Esophagus (tissue), 2 donors: ENCODE data around the gene RER1. TPM values are rescaled to one million over a fixed set of nuclear protein-coding genes. Genes with fewer than 3 reads are reported as not detected.

Experiments
- H3K27ac ChIP-seq, 2 donors: one replicate each; pipeline ENCODE4 v1.5.1; 2013; ENCODE audit warnings: low read depth in 2 of 2, mild to moderate bottlenecking in 2 of 2, inconsistent platforms in 1 of 2, low read length in 1 of 2, moderate library complexity in 1 of 2
- H3K27me3 ChIP-seq, 2 donors: one replicate each; pipeline ENCODE4 v1.6.1; 2013; ENCODE audit warnings: low read length in 2 of 2, control low read depth in 1 of 2, mild to moderate bottlenecking in 1 of 2; ENCODE audit not compliant: insufficient read depth in 2 of 2, control insufficient read depth in 1 of 2
- H3K36me3 ChIP-seq, 2 donors: one replicate each; pipeline ENCODE4 v1.6.1; 2013; ENCODE audit warnings: low read length in 1 of 2; ENCODE audit not compliant: control insufficient read depth in 2 of 2, insufficient read depth in 2 of 2
- H3K4me1 ChIP-seq, 2 donors: one replicate each; pipeline ENCODE4 v1.6.1; 2013; ENCODE audit warnings: low read length in 1 of 2; ENCODE audit not compliant: control insufficient read depth in 2 of 2, insufficient read depth in 2 of 2
- H3K4me3 ChIP-seq, 2 donors: one replicate each; pipeline ENCODE4 v1.5.1; 2013; ENCODE audit warnings: low read length in 2 of 2, mild to moderate bottlenecking in 2 of 2, low read depth in 1 of 2, moderate library complexity in 1 of 2
- H3K9me3 ChIP-seq, 2 donors: one replicate each; pipeline ENCODE4 v1.6.1; 2013; ENCODE audit warnings: mild to moderate bottlenecking in 2 of 2, low read depth in 1 of 2, low read length in 1 of 2, moderate library complexity in 1 of 2; ENCODE audit not compliant: control insufficient read depth in 2 of 2, insufficient read depth in 1 of 2
- WGBS, 2 donors: extraction: QIAGEN DNeasy Blood & Tissue Kit; methylation state at CpG; one replicate each; pipeline ENCODE4 v1.1.7; 2013; 5-methylcytosine and 5-hydroxymethylcytosine counted together
- polyA plus RNA-seq, 2 donors: library from polyadenylated mRNA; stranded (reverse); fragments of 200-250 nt; gene quantifications; one replicate each; pipeline ENCODE4 v1.2.3, GENCODE V29; 2013
- donor health status: healthy with polysubstance abuse.
- donor health status: Bipolar disorder and iron deficiency.

The RER1 gene
- polyA plus RNA-seq, 2 donors, result 85.8 to 116 TPM

DNA sequence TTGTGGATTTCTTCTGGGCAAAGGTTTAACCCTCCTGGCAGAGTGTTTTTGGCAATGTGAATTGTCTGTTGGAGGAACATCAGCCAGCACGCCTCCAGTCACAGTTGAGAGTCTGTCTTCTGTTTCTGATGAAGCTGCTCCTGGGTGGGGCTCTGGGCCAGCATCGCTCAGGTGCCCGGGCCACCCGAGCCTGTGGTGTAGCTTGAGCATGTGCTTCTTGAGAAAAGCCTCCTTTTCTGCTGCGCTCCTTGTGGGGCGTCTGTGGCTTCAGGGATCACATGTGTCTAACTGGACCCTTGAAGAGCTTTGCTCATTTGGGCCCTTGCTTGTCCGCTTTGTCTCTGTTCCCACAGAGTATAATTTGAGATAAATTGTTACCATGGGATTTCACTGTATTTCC is 7.2 kb downstream of the RER1 start:
- Histone ChIP-seq H3K9me3 (no peaks in the 10 kb centered on the region), H3K4me1 (peaks cover 0 to 18% of the 10 kb centered on the region in 2 donors), H3K36me3 (peaks cover 17 to 62% of the 10 kb centered on the region in 2 donors), H3K4me3 (no peak overlapping the region), H3K27me3 (no peaks in the 10 kb centered on the region), H3K27ac (peak overlapping the region in 1 of 2 donors; percentile 76)
- WGBS, 2 donors, result 56 to 79% methylated on average over 7 of the region's 7 CpGs

GRCh38 chr1:2399890-2400575 is 8.4 kb downstream of the RER1 start:
- Histone ChIP-seq H3K4me3 (no peak overlapping the region), H3K4me1 (peaks cover 0 to 9% of the 10 kb centered on the region in 2 donors), H3K36me3 (peaks cover 20 to 64% of the 10 kb centered on the region in 2 donors), H3K27me3 (no peaks in the 10 kb centered on the region), H3K27ac (peak overlapping the region in 1 of 2 donors; percentile 43), H3K9me3 (no peaks in the 10 kb centered on the region)
- 69 to 72% methylated on average over 22 of the region's 22 CpGs for WGBS, 2 donors

DNA sequence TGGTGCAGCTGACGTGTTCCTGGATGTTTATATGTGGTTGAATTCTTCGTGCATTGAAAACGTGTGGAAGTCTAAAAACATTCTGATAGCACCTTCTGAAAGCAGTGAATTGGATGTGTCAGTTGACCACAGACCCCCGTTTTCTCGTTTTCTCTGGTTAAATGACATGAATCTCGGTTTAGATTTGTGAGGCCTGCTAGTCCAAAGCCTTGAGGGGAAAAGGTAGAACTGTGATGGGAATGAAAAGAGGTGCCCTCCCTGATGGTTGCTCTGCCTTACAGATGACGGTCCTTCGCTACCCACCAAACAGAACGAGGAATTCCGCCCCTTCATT is 8.9 kb downstream of the RER1 start:
- Histone ChIP-seq H3K36me3 (peaks cover 17 to 65% of the 10 kb centered on the region in 2 donors), H3K4me3 (no peak overlapping the region), H3K27me3 (no peaks in the 10 kb centered on the region), H3K27ac (no peak overlapping the region), H3K4me1 (peaks cover 0 to 5% of the 10 kb centered on the region in 2 donors), H3K9me3 (no peaks in the 10 kb centered on the region)
- 76 to 83% methylated on average over 10 of the region's 10 CpGs for WGBS, 2 donors

DNA sequence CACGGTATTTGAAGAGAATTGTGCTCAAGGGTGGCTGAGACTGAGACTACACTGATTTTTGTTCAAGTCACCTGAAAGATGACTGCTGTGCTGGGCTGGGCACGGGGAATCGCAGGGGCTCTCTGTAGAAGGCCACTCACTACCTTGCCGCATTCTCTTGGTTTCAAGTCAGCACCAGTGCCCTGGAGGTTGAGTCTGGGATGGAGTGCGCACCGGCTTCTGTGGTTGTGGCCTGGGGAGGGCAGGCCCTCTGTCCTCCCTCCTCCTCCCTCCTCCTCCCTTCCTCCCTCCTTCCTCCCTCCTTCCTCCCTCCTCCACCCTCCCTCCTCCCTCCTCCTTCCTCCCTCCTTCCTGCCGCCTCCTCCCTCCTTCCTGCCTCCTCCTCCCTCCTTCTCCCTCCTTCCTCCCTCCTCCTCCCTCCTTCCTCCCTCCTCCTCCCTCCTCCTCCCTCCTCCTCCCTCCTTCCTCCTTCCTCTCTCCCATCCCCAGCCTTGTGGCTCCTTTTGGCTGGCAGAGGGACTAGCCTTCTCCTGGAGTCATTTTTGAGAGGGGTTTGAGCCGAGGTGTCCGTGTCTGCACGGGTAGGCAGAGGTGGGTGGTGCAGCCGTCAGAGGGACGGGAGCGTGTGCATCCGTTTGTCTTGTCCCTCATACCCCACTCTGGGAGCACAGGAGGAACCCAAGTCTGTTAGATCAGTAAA is 9.5 kb downstream of the RER1 start:
- 89 to 93% methylated on average over 13 of the region's 14 CpGs for WGBS, 2 donors
- Histone ChIP-seq H3K27me3 (no peaks in the 10 kb centered on the region), H3K27ac (no peak overlapping the region), H3K9me3 (no peaks in the 10 kb centered on the region), H3K4me3 (no peak overlapping the region), H3K36me3 (peaks cover 17 to 67% of the 10 kb centered on the region in 2 donors), H3K4me1 (peaks cover 0 to 5% of the 10 kb centered on the region in 2 donors)

DNA sequence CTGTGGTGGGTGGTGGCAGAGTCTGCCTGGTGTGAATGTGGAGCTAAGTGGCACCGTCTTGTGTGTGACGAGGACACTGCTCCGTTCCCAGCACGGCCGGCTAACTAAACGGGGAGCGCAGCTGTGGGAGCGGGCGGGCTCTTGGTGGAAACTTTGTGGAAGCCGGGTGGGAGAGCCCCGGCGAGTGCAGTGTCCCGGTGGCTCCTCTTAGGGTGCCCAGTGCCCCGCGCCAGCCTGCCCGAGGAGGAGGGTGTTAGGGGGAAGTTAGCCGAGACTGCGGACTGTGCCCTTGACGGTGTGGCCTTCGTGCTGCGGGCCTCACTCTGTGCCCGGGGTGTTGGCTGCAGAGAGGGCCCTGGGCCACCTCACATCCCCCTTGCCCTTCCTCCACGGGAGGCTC is 10.8 kb downstream of the RER1 start:
- H3K36me3 ChIP-seq, result peaks cover 17 to 76% of the 10 kb centered on the region in 2 donors
- H3K4me3 ChIP-seq, result no peak overlapping the region
- 93 to 94% methylated on average over 23 of the region's 23 CpGs for WGBS, 2 donors
- H3K27me3 ChIP-seq, result no peaks in the 10 kb centered on the region
- no peak overlapping the region for H3K27ac ChIP-seq
- peaks cover 0 to 3% of the 10 kb centered on the region in 2 donors for H3K4me1 ChIP-seq
- no peaks in the 10 kb centered on the region for H3K9me3 ChIP-seq

DNA sequence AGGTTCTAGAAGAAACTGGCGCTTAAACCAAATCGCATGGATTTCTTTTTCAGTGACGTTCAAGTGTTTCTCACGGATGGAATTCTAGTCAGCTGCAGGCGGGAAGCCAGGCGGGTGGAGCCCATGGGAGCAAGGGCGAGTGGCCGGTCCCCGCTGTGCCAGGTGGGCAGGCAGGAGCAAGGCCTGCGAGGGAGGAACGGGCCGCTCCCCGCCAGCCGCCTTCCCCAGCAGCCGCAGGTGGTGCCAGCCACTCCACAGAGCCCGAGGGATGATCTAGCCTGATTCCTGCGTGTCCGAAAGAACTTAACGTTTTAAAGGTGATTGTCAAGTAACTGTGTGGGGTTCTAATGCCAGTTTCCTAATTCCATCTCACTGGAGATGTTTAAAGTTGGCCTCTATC is 11.6 kb downstream of the RER1 start:
- no peaks in the 10 kb centered on the region for H3K9me3 ChIP-seq
- peaks cover 17 to 72% of the 10 kb centered on the region in 2 donors for H3K36me3 ChIP-seq
- WGBS, 2 donors, result 62 to 69% methylated on average over 19 of the region's 19 CpGs
- H3K4me1 ChIP-seq, result peaks cover 0 to 3% of the 10 kb centered on the region in 2 donors
- no peaks in the 10 kb centered on the region for H3K27me3 ChIP-seq
- no peak overlapping the region for H3K27ac ChIP-seq
- H3K4me3 ChIP-seq, result no peak overlapping the region

DNA sequence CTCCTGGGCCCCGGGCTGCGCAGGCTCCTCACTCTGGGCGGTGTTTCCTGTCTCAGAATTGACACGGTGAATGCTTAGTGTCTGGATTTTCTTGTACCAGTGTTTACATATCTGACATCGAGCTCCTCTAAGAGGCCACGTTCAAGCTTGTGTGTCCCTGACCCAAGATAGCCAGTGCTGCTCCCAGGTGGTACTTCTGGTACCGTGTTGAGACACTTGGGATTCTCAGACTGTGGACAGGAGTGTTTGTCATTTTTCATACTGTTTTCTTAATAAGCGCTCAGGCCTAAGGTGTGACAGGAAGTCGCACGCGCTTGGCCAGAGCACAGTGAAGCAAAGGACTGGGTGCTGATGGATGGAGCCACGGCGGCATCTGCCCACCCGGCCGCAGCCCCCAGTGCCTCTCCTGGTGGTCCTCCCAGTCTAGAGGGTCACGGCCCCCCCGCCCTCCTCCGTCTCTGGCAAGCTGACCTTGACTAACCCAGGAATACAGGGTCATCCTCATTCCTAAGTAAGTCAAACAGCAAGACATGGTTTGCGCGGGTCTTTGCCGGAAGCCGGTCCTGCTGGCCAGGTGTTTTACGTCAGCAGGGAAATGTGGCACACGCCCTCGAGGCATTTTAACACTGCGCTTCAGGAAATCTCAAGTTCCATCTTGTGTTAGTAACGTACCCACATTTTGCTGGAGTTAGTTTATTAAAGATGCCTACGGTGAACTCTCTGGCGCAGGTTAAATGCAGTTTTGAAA is 12.7 kb downstream of the RER1 start:
- Histone ChIP-seq H3K4me3 (no peak overlapping the region), H3K27me3 (no peaks in the 10 kb centered on the region), H3K9me3 (no peaks in the 10 kb centered on the region), H3K27ac (peak overlapping the region in 1 of 2 donors; percentile 51), H3K4me1 (peaks cover 0 to 3% of the 10 kb centered on the region in 2 donors), H3K36me3 (peaks cover 17 to 78% of the 10 kb centered on the region in 2 donors)
- WGBS, 2 donors, result 76 to 79% methylated on average over 29 of the region's 29 CpGs

DNA sequence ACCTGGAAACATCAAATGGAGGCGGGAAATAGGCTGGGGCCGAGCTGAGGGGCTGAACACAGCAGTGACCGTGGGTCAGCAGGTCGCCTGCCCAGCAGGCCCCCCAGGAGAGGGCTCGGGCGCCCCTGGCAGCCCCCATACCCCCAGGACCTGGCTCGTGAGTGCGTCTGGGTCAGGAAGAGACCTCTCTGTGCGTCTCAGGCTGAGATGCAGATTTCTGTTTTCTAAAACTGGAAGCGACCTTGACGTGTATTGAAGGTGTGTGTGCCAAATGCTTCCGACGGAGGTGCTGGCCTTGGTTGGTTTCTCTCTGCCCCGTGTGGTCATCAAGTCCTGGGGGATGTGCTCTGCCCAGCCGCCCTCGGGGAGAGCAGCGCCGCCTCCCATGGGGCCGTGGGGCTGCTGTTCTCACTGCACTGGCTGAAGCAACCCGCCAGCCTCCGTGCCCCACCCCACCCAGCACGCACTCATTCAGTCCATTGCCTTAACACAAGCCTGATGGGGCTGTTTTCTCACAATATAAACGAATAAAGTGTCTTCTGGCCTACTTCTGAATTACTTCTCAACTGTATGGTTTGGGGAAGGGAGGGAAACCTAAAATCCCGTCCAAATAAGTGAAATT is 13.4 kb downstream of the RER1 start:
- Histone ChIP-seq H3K4me3 (no peak overlapping the region), H3K9me3 (no peaks in the 10 kb centered on the region), H3K27ac (peak overlapping the region in 1 of 2 donors; percentile 36), H3K36me3 (peaks cover 17 to 73% of the 10 kb centered on the region in 2 donors), H3K4me1 (no peaks in the 10 kb centered on the region), H3K27me3 (no peaks in the 10 kb centered on the region)
- WGBS, 2 donors, result 82% methylated on average over 24 of the region's 24 CpGs

DNA sequence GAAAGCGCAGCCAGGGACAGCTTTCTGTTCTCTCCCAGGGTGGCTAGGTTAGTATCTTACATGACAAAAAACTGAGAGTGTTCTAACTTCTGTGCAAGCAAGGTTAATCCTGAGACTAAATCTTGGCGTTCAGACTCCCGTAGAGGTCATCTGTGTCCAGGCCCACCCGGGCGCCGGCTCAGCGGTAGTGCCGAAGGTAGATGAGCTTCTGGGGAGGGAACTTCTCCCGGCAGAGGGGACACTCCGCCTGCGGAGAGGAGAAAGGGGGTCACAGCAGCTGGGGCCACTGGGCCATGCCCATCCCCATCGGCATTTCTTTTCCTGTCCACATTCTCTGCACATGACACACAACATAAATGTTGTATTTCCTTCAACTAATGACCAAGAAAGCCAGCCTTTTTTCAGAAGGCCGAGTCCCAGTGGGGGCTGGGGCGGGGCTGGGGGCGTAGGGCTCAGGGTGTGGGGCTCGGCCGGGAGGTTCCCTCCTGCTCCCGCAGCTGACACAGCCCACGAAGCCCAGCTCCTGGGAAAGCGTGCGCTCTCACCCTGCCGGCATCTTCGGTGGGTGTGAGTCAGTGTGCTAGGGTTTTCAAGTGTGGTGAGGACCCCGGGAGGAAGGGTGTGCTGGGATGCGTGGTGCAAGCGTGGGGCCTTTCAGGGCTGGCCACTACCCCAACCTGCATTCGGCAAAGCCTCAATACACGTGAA is 14.1 kb downstream of the RER1 start:
- WGBS, 2 donors, result 73 to 80% methylated on average over 26 to 28 of the region's 28 CpGs
- Histone ChIP-seq H3K9me3 (no peaks in the 10 kb centered on the region), H3K27ac (no peak overlapping the region), H3K4me3 (no peak overlapping the region), H3K4me1 (no peaks in the 10 kb centered on the region), H3K36me3 (peaks cover 17 to 67% of the 10 kb centered on the region in 2 donors), H3K27me3 (no peaks in the 10 kb centered on the region)
